HG03064 (cell line): ENCODE data around the gene VSTM2B.

ENCODE experiments used
- ATAC-seq: cut with Tn5 transposase; IDR thresholded peaks from one replicate; pipeline ENCODE4 v1.9.1; 2021; ENCODE audit warnings: low read depth; ENCODE audit not compliant: unreplicated experiment

Gene VSTM2B

DNA sequence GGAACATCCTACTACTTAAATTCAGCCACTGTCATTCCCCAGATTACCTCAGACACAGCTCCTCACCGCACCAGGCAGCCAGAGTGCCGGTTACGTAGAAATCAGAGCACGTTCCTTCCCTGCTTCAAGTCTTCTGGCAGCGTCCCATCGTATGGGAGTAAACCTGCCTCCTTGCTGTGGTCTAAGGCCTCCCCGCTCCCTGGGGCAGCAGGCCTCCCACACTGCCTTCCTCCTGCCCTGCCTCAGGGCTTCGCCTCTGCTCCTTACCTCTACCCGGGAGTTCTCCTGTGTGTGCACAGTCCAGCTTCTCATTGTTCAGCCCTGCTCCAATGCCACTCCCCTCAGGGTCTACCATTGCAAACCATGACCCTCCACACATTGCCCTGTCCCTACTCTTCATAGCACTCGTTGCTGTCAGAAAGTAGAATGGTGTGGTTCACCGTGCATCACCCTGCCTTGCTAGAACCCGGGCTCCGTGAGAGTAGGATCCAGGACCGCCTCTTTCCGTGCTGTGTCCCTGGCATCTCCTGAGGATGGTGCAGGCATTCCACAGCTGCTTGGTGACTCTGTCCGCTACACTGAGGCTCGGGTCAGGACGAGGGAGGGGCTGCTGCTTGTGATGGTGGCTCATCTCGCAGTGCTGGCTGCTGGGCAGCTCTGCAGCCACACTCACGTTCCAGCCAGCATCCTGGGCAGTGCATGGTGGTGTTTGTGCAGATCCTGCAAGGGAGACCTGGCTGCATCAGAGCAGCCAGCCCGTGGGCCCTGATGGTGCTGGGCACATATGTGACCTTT lies 87.2 kb downstream of the VSTM2B start:
- ATAC-seq: no peak

DNA sequence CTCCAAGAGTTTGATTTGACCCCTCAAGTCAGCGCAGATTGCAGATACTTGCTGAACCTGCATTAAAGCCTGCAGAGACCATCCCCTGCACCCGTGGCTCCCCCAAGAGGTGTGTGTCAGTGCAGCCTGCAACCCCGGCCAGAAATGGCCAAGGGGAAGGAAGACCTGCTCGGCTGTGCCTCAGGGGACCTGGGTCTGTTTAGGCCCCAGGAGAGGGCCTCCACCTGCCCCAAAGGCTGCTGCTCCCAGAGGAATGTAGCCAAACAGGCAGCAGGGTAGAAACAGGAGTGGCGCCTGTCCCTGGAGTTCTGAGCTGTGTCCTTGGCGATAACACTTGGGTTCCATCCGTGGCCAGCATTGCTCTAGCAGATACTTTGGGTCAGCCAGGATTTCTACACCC lies 88.3 kb downstream of the VSTM2B start:
- ATAC-seq: no peak
